Measurements from ENCODE around the gene RRAGA. TPM values are rescaled to one million over a fixed set of nuclear protein-coding genes. Genes with fewer than 3 reads are reported as not detected.

RRAGA gene
- polyA plus RNA-seq, 1 of the 3 experiments (the other 2 are of a cell fraction) = 103 TPM

DNA sequence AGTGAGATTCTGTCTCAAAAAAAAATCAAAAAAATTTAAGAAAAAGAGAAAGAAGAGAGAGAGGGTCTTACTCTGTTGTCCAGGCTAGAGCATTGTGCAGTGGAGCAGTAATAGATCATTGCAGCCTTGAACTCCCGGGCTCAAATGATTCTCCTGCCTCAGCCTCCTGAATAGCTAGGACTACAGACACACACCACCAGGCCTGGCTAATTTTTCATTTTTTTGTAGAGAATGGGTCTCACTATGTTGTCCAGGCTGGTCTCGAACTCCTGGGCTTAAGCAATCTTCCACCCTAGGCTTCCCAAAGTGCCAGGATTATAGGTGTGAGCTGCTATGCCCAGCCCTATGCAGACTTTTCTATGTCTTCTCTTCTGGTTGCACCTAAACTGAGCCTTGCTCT is 25.0 kb downstream of the RRAGA start:
- no peak overlapping the region for H3K4me2 ChIP-seq
- DNase-seq = no peak
- H4K20me1 ChIP-seq (ENCODE audit: insufficient read depth) = no peaks in the 10 kb centered on the region
- H3K9me2 ChIP-seq = no peaks in the 10 kb centered on the region
- no peak for TF ChIP-seq RCOR1 (IDR thresholded peaks at IDR 0.05; ENCODE audit: low read length)
- no peak overlapping the region for H3K4me3 ChIP-seq (ENCODE audit: low read depth in 2 of 2, low read length in 1 of 2)
- CTCF ChIA-PET = interaction anchor here (1.2 kb wide), 1 partner anchor 11 kb away, joined by 5 read pairs; no protein-coding TSS in a partner anchor
- 94% methylated on average over 2 of the region's 2 CpGs for WGBS (ENCODE audit: low lambda C conversion rate)
- peaks cover 44 to 82% of the 10 kb centered on the region in 2 experiments for H3K36me3 ChIP-seq (replicated peaks in 1 of 2; ENCODE audit: control insufficient read depth in 1 of 2, insufficient read depth in 2 of 2, low read length in 1 of 2)
- POLR2A ChIA-PET = no interaction called here
- no peaks in the 10 kb centered on the region for H3K27me3 ChIP-seq (ENCODE audit: insufficient read depth)
- H3K9ac ChIP-seq = no peak overlapping the region
- peaks cover 9% of the 10 kb centered on the region for H3F3A ChIP-seq (replicated peaks; ENCODE audit: insufficient read depth)
- H3K27ac ChIP-seq (ENCODE audit: low read depth in 2 of 2, low read length in 1 of 2) = no peak overlapping the region
- no peaks in the 10 kb centered on the region for H3K4me1 ChIP-seq (ENCODE audit: control insufficient read depth in 1 of 2, insufficient read depth in 2 of 2, low read depth in 1 of 2, low read length in 1 of 2)
- H3K9me3 ChIP-seq = no peaks in the 10 kb centered on the region
- no peak overlapping the region for H2AFZ ChIP-seq (ENCODE audit: low read depth)
- H3K79me2 ChIP-seq (ENCODE audit: insufficient read depth) = no peaks in the 10 kb centered on the region; the same call in 1 of the 2 replicates

- Histone ChIP-seq H4K20me1 (ENCODE audit: insufficient read depth) (no peaks in the 10 kb centered on the region), H3K4me2 (no peak overlapping the region), H3K4me1 (ENCODE audit: control insufficient read depth in 1 of 2, insufficient read depth in 2 of 2, low read depth in 1 of 2, low read length in 1 of 2) (no peaks in the 10 kb centered on the region), H3K36me3 (replicated peaks in 1 of 2; ENCODE audit: control insufficient read depth in 1 of 2, insufficient read depth in 2 of 2, low read length in 1 of 2) (peaks cover 43 to 82% of the 10 kb centered on the region in 2 experiments), H3K9me3 (no peaks in the 10 kb centered on the region), H3K27me3 (ENCODE audit: insufficient read depth) (no peaks in the 10 kb centered on the region), H3K79me2 (ENCODE audit: insufficient read depth) (no peaks in the 10 kb centered on the region; the same call in 1 of the 2 replicates), H3F3A (replicated peaks; ENCODE audit: insufficient read depth) (peaks cover 12% of the 10 kb centered on the region), H3K4me3 (ENCODE audit: low read depth in 2 of 2, low read length in 1 of 2) (no peak overlapping the region), H3K9ac (no peak overlapping the region), H2AFZ (ENCODE audit: low read depth) (no peak overlapping the region), H3K9me2 (no peaks in the 10 kb centered on the region), H3K27ac (ENCODE audit: low read depth in 2 of 2, low read length in 1 of 2) (no peak overlapping the region)
- POLR2A ChIA-PET = no interaction called here
- DNase-seq = no peak
- 78% methylated on average over 1 of the region's 1 CpG for WGBS (ENCODE audit: low lambda C conversion rate)
- CTCF ChIA-PET = interaction anchor here (1.0 kb wide), 1 partner anchor 100 kb away, joined by 3 read pairs; no protein-coding TSS in a partner anchor
- TF ChIP-seq RCOR1 (IDR thresholded peaks at IDR 0.05; ENCODE audit: low read length) (no peak), POLR2AphosphoS5 (IDR thresholded peaks at IDR 0.05; ENCODE audit: low read depth, low read length) (no peak), FOSL2 (IDR thresholded peaks at IDR 0.05; ENCODE audit: borderline replicate concordance, low read depth) (no peak), ELF1 (IDR thresholded peaks at IDR 0.05) (no peak), TAF1 (IDR thresholded peaks at IDR 0.05; ENCODE audit: borderline replicate concordance, low read depth, low read length) (no peak), RAD21 (IDR thresholded peaks at IDR 0.05; ENCODE audit: low read length) (no peak), JUND (IDR thresholded peaks at IDR 0.05) (no peak), IRF3 (IDR thresholded peaks at IDR 0.05; ENCODE audit: low read depth, low read length) (no peak), EP300 (IDR thresholded peaks at IDR 0.05; ENCODE audit: borderline replicate concordance in 1 of 2, low read depth in 1 of 2, low read length in 1 of 2) (no peak), FOXM1 (IDR thresholded peaks at IDR 0.05; ENCODE audit: low read depth) (no peak), NRF1 (IDR thresholded peaks at IDR 0.05; ENCODE audit: low read depth, low read length) (no peak), MXI1 (IDR thresholded peaks at IDR 0.05; ENCODE audit: low read depth, low read length) (no peak), RFX5 (IDR thresholded peaks at IDR 0.05; ENCODE audit: low read length) (no peak), EZH2phosphoT487 (IDR thresholded peaks at IDR 0.05; ENCODE audit: borderline replicate concordance, low read depth) (no peak), GATA2 (CRISPR knock-in tag; IDR thresholded peaks at IDR 0.05) (no peak)
- TF ChIP-seq, protein P1, sequence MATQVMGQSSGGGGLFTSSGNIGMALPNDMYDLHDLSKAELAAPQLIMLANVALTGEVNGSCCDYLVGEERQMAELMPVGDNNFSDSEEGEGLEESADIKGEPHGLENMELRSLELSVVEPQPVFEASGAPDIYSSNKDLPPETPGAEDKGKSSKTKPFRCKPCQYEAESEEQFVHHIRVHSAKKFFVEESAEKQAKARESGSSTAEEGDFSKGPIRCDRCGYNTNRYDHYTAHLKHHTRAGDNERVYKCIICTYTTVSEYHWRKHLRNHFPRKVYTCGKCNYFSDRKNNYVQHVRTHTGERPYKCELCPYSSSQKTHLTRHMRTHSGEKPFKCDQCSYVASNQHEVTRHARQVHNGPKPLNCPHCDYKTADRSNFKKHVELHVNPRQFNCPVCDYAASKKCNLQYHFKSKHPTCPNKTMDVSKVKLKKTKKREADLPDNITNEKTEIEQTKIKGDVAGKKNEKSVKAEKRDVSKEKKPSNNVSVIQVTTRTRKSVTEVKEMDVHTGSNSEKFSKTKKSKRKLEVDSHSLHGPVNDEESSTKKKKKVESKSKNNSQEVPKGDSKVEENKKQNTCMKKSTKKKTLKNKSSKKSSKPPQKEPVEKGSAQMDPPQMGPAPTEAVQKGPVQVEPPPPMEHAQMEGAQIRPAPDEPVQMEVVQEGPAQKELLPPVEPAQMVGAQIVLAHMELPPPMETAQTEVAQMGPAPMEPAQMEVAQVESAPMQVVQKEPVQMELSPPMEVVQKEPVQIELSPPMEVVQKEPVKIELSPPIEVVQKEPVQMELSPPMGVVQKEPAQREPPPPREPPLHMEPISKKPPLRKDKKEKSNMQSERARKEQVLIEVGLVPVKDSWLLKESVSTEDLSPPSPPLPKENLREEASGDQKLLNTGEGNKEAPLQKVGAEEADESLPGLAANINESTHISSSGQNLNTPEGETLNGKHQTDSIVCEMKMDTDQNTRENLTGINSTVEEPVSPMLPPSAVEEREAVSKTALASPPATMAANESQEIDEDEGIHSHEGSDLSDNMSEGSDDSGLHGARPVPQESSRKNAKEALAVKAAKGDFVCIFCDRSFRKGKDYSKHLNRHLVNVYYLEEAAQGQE (IDR thresholded peaks at IDR 0.05; ENCODE audit: low read depth, low read length) = no peak
- TF ChIP-seq, protein P2, sequence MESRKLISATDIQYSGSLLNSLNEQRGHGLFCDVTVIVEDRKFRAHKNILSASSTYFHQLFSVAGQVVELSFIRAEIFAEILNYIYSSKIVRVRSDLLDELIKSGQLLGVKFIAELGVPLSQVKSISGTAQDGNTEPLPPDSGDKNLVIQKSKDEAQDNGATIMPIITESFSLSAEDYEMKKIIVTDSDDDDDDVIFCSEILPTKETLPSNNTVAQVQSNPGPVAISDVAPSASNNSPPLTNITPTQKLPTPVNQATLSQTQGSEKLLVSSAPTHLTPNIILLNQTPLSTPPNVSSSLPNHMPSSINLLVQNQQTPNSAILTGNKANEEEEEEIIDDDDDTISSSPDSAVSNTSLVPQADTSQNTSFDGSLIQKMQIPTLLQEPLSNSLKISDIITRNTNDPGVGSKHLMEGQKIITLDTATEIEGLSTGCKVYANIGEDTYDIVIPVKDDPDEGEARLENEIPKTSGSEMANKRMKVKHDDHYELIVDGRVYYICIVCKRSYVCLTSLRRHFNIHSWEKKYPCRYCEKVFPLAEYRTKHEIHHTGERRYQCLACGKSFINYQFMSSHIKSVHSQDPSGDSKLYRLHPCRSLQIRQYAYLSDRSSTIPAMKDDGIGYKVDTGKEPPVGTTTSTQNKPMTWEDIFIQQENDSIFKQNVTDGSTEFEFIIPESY (IDR thresholded peaks at IDR 0.05; ENCODE audit: borderline replicate concordance, low read depth) = no peak
- TF ChIP-seq, protein P3, sequence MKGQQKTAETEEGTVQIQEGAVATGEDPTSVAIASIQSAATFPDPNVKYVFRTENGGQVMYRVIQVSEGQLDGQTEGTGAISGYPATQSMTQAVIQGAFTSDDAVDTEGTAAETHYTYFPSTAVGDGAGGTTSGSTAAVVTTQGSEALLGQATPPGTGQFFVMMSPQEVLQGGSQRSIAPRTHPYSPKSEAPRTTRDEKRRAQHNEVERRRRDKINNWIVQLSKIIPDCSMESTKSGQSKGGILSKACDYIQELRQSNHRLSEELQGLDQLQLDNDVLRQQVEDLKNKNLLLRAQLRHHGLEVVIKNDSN (IDR thresholded peaks at IDR 0.05; ENCODE audit: borderline replicate concordance, low read depth) = no peak
- TF ChIP-seq, protein P4, sequence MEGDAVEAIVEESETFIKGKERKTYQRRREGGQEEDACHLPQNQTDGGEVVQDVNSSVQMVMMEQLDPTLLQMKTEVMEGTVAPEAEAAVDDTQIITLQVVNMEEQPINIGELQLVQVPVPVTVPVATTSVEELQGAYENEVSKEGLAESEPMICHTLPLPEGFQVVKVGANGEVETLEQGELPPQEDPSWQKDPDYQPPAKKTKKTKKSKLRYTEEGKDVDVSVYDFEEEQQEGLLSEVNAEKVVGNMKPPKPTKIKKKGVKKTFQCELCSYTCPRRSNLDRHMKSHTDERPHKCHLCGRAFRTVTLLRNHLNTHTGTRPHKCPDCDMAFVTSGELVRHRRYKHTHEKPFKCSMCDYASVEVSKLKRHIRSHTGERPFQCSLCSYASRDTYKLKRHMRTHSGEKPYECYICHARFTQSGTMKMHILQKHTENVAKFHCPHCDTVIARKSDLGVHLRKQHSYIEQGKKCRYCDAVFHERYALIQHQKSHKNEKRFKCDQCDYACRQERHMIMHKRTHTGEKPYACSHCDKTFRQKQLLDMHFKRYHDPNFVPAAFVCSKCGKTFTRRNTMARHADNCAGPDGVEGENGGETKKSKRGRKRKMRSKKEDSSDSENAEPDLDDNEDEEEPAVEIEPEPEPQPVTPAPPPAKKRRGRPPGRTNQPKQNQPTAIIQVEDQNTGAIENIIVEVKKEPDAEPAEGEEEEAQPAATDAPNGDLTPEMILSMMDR (IDR thresholded peaks at IDR 0.05) = no peak
Observed at GRCh38 chr9:19074836-19075235, 25.6 kb downstream of the RRAGA start.

All from SK-N-SH (cell line).